Activated naive CD4-positive, alpha-beta T cell treated with Interleukin-2 at 50 U/mL for 16 hours (primary cell): ENCODE data around the gene GALNT9.
A peak's percentile ranks its signal among the peaks of the same experiment; 100 is the strongest.
"Not testable (repeated sequence)": the region's sequence is repeated elsewhere in the genome, so short reads cannot be mapped to it uniquely, and the experiment has no call there.

ENCODE experiments used
- DNase-seq: peaks from one replicate; pipeline ENCODE4 v3.0.0-alpha.2; 2020

The GALNT9 gene

GRCh38 chr12:132248453-132249167 lies 80.8 kb downstream of the GALNT9 start:
- DNase-seq: no peak

GRCh38 chr12:132247718-132248452 lies 81.5 kb downstream of the GALNT9 start:
- no peak for DNase-seq

GRCh38 chr12:132246997-132247717 lies 82.2 kb downstream of the GALNT9 start:
- DNase-seq: no peak

GRCh38 chr12:132245521-132246101 lies 83.8 kb downstream of the GALNT9 start:
- DNase-seq: no peak

DNA sequence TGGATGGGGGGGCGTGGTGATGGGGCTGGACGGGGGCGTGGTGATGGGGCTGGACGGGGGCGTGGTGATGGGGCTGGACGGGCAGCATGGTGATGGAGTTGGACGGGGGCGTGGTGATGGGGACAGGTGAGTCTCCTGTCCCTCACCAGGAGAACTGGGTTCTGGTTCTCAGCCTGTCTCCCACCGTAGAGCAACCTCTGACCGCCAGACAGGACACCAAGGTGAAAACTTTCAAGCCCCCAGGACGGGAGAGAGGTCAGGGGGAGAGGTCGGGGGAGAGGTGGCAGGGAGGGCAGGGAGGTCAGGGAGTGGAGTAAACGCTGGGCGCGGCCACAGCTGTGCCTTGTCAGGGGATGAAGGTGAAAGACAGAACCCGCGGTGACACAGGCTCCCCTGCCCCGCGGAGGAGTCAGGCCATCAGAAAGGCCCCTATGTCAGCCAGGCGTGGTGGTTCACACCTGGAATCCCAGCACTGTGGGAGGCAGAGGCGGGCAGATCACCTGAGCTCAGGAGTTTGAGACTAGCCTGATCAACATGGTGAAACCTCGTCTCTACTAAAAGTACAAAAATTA lies 84.6 kb downstream of the GALNT9 start:
- DNase-seq: no peak

- DNase-seq: no peak
These were observed 85.6 kb downstream of the GALNT9 start for GRCh38 chr12:132243596-132244310.

GRCh38 chr12:132243171-132243570 lies 86.2 kb downstream of the GALNT9 start:
- not testable (repeated sequence) for DNase-seq

GRCh38 chr12:132240669-132241007 lies 88.8 kb downstream of the GALNT9 start:
- not testable (repeated sequence) for DNase-seq

- no peak for DNase-seq
These were observed 89.4 kb downstream of the GALNT9 start for GRCh38 chr12:132239796-132240668.

- no peak for DNase-seq
These were observed 90.0 kb downstream of the GALNT9 start for GRCh38 chr12:132239392-132239791.

- DNase-seq: no peak
These were observed 90.5 kb downstream of the GALNT9 start for GRCh38 chr12:132238884-132239283.

- DNase-seq: peak; percentile 7
These were observed 90.9 kb downstream of the GALNT9 start for GRCh38 chr12:132238488-132238854.

- DNase-seq: no peak
These were observed 91.5 kb downstream of the GALNT9 start for GRCh38 chr12:132237772-132238487.

- no peak for DNase-seq
These were observed 92.2 kb downstream of the GALNT9 start for GRCh38 chr12:132236930-132237771.

DNA sequence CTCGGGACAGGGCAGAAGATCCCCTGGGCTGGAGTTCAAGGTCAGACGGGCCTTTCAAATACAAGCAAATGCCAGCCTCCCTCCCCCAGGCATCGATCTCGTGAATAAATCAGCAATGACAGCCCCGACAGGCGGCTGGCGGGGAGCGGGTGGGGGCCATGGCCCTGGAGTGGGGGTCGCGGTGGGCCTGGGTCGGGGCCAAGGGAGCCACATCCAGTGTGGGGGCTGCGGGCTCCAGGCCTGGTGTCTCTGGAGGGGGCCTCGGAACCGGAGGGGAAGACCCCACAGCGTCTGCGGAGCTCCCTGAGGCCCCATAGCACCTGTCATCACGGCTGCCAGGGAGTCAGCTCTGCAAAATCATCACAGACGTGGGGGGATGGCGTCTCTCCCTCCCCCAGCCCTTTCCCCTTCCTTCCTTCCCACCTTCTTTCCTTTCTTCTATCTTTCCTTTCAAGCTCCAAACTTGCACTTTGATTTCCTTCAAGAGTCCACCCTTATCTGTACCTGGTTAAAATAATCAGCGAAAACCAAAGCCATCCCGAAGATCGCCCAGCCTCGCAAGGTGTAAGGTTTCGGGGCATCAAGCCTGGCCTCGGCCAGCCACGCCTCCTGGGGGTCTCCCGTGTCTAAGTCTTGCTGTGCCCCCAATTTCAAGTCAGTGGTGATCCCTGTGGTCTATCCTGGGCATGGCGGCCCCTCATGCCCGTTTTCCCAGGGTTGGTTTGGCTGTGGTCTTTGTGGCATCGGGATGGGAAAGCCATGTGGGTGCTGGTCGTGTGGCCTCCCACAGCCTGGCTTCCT lies 93.1 kb downstream of the GALNT9 start:
- DNase-seq: no peak

DNA sequence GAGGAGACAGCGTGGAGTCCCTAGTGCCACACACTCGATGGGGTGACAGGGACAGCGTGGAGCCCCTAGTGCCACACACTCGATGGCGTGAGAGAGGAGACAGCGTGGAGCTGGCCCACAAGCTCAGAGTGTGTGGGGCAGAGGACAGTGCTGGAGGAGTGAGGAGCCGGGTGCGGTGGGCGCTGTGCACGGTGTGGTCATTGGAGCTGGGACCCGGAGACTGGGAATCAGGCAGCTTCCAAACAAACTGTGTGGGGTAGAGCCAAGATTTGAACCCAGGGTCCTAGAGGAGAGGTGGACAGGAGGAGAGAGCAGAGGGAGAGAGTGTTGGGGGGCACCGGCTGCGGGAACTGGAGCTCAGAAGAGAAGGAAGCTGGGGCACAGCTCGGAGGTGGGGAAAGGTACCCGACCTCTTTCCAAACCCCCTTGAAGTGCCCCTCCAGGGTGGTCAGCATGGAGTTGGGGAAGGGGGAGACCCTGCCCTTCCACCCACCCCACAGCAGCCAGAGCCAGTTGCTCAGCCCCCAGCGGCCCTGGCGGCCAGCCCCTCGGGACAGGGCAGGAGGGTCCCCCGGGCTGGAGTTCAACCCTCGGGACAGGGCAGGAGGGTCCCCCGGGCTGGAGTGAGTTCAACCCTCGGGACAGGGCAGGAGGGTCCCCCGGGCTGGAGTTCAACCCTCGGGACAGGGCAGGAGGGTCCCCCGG lies 94.1 kb downstream of the GALNT9 start:
- DNase-seq: no peak

DNA sequence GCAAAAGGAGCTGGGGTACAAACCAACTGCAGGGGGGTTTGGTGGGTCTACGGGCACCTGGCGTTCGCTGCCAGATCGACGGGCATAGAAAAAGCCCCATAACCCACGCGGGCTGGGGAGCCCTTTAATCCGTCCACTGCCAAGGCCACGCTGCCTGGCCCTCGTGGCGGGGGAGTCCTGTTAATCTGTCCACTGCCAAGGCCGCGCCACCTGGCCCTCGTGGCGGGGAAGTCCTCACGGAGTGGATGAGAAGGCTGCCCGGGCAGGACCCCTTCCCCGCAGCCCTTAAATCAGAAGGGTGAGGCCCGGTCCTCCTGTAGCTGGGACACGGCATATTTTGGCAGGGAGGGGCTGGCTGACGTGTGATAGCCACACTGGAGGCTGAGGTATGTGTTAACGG lies 99.0 kb downstream of the GALNT9 start:
- no peak for DNase-seq

- no peak for DNase-seq
These were observed 99.5 kb downstream of the GALNT9 start for GRCh38 chr12:132229926-132230325.
